ENCODE results near the gene LUZP2.

DNA sequence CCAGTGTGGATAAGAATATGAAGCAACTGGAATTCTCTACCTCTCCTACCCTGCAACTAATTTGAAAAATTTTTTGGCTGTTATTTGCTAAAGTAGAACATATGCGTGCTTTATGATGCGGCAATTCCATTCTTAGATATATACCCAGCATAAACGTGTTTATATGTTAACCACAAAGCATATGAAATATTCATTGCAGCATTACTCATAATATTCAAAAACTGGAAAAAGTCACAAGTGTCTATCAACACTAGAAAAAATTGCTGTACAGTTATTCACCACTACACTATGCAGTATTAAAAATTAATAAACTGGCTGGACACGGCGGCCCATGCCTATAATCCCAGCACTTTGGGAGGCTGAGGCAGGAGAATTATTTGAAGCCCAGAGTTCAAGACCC lies 226.4 kb downstream of the LUZP2 start:
- TF ChIP-seq USF2 (CRISPR knock-in tag; IDR thresholded peaks at IDR 0.05): no peak
- TF ChIP-seq, protein P1, sequence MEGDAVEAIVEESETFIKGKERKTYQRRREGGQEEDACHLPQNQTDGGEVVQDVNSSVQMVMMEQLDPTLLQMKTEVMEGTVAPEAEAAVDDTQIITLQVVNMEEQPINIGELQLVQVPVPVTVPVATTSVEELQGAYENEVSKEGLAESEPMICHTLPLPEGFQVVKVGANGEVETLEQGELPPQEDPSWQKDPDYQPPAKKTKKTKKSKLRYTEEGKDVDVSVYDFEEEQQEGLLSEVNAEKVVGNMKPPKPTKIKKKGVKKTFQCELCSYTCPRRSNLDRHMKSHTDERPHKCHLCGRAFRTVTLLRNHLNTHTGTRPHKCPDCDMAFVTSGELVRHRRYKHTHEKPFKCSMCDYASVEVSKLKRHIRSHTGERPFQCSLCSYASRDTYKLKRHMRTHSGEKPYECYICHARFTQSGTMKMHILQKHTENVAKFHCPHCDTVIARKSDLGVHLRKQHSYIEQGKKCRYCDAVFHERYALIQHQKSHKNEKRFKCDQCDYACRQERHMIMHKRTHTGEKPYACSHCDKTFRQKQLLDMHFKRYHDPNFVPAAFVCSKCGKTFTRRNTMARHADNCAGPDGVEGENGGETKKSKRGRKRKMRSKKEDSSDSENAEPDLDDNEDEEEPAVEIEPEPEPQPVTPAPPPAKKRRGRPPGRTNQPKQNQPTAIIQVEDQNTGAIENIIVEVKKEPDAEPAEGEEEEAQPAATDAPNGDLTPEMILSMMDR (IDR thresholded peaks at IDR 0.05): no peak
- TF ChIP-seq FOXK1 (CRISPR knock-in tag; IDR thresholded peaks at IDR 0.05): no peak
- TF ChIP-seq CREM (CRISPR knock-in tag; IDR thresholded peaks at IDR 0.05): no peak
- no peak for TF ChIP-seq JAZF1 (CRISPR knock-in tag; IDR thresholded peaks at IDR 0.05)
- TF ChIP-seq PRRX2 (CRISPR knock-in tag; IDR thresholded peaks at IDR 0.05): no peak
- TF ChIP-seq, protein P2, sequence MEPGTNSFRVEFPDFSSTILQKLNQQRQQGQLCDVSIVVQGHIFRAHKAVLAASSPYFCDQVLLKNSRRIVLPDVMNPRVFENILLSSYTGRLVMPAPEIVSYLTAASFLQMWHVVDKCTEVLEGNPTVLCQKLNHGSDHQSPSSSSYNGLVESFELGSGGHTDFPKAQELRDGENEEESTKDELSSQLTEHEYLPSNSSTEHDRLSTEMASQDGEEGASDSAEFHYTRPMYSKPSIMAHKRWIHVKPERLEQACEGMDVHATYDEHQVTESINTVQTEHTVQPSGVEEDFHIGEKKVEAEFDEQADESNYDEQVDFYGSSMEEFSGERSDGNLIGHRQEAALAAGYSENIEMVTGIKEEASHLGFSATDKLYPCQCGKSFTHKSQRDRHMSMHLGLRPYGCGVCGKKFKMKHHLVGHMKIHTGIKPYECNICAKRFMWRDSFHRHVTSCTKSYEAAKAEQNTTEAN (CRISPR knock-in tag; IDR thresholded peaks at IDR 0.05): no peak
- TF ChIP-seq, protein P3, sequence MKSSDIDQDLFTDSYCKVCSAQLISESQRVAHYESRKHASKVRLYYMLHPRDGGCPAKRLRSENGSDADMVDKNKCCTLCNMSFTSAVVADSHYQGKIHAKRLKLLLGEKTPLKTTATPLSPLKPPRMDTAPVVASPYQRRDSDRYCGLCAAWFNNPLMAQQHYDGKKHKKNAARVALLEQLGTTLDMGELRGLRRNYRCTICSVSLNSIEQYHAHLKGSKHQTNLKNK (CRISPR knock-in tag; IDR thresholded peaks at IDR 0.05): no peak
- no peak for TF ChIP-seq MAX (CRISPR knock-in tag; IDR thresholded peaks at IDR 0.05)
- TF ChIP-seq KAT7 (CRISPR knock-in tag; IDR thresholded peaks at IDR 0.05; ENCODE audit: borderline replicate concordance): no peak
